Bronchial epithelial cell (primary cell): Measurements from ENCODE around the gene KCNMB2. TPM values are rescaled to one million over a fixed set of nuclear protein-coding genes. Genes with fewer than 3 reads are reported as not detected.
A peak's percentile ranks its signal among the peaks of the same experiment; 100 is the strongest.

Experiments used
- DNase-seq: peaks from one replicate; pipeline ENCODE4 v3.0.0-alpha.2; 2010; ENCODE audit warnings: low read depth
- FAIRE-seq: peaks from 2 replicates; lab custom pipeline; 2011; peaks lifted over from hg19 to GRCh38; lab: Jason Lieb, UNC
- H3K27me3 ChIP-seq: 2 replicates; pipeline ENCODE4 v1.5.1; 2011; ENCODE audit warnings: low read length; ENCODE audit not compliant: control insufficient read depth, insufficient read depth
- H3K36me3 ChIP-seq: 2 replicates; pipeline ENCODE4 v1.5.1; 2011; ENCODE audit warnings: low read length; ENCODE audit not compliant: control insufficient read depth, insufficient read depth
- H3K4me3 ChIP-seq: 2 replicates; pipeline ENCODE4 v1.5.1; 2011; ENCODE audit warnings: mild to moderate bottlenecking, low read depth, low read length, control low read depth
- CTCF ChIP-seq: IDR thresholded peaks from 2 replicates; pipeline ENCODE4 v1.5.1; 2011; ENCODE audit warnings: mild to moderate bottlenecking, moderate library complexity, low read length, control low read depth, inconsistent platforms; ENCODE audit not compliant: insufficient read depth, severe bottlenecking
- total RNA-seq: library from RNA; depleted of rRNA; stranded (reverse); fragments of >200 nt; gene quantifications from 2 replicates; pipeline ENCODE4 v1.2.1, GENCODE V29; 2014

Gene KCNMB2
- total RNA-seq, 1 donor from 2014 or later, result not detected

- FAIRE-seq (no peak), DNase-seq (no peak)
- H3K36me3 ChIP-seq, result no peaks in the 10 kb centered on the region
- no peaks in the 10 kb centered on the region for H3K27me3 ChIP-seq
- no peak for TF ChIP-seq CTCF
- no peak overlapping the region for H3K4me3 ChIP-seq
Observed at GRCh38 chr3:178827285-178827856, 291.1 kb downstream of the KCNMB2 start.

GRCh38 chr3:178833695-178834094 is 297.5 kb downstream of the KCNMB2 start:
- no peaks in the 10 kb centered on the region for H3K27me3 ChIP-seq

GRCh38 chr3:178835033-178835432 is 298.8 kb downstream of the KCNMB2 start:
- no peak overlapping the region for H3K4me3 ChIP-seq
- no peaks in the 10 kb centered on the region for H3K27me3 ChIP-seq
- DNase-seq, result no peak
- FAIRE-seq, result no peak
- H3K36me3 ChIP-seq, result no peaks in the 10 kb centered on the region
- TF ChIP-seq CTCF, result no peak

More at GRCh38 chr3:178833695-178834094, 297.5 kb downstream of the KCNMB2 start:
- no peaks in the 10 kb centered on the region for H3K36me3 ChIP-seq
- no peak overlapping the region for H3K4me3 ChIP-seq
- FAIRE-seq (no peak), DNase-seq (no peak)
- no peak for TF ChIP-seq CTCF

GRCh38 chr3:178837512-178837911 is 301.3 kb downstream of the KCNMB2 start:
- FAIRE-seq, result peak; percentile 43
- H3K36me3 ChIP-seq, result no peaks in the 10 kb centered on the region
- no peak for TF ChIP-seq CTCF

GRCh38 chr3:178840586-178840985 is 304.4 kb downstream of the KCNMB2 start:
- TF ChIP-seq CTCF, result no peak
- no peaks in the 10 kb centered on the region for H3K27me3 ChIP-seq
- no peaks in the 10 kb centered on the region for H3K36me3 ChIP-seq
- FAIRE-seq, result no peak
- no peak overlapping the region for H3K4me3 ChIP-seq
- no peak for DNase-seq

More at GRCh38 chr3:178837512-178837911, 301.3 kb downstream of the KCNMB2 start:
- Histone ChIP-seq H3K4me3 (no peak overlapping the region), H3K27me3 (no peaks in the 10 kb centered on the region)
- DNase-seq, result no peak

- Histone ChIP-seq H3K36me3 (no peaks in the 10 kb centered on the region), H3K27me3 (no peaks in the 10 kb centered on the region), H3K4me3 (no peak overlapping the region)
- no peak for TF ChIP-seq CTCF
- FAIRE-seq (no peak), DNase-seq (no peak)
Observed at GRCh38 chr3:178841011-178841410, 304.8 kb downstream of the KCNMB2 start.
